ENCODE results near the gene OTOG.

OTOG gene

DNA sequence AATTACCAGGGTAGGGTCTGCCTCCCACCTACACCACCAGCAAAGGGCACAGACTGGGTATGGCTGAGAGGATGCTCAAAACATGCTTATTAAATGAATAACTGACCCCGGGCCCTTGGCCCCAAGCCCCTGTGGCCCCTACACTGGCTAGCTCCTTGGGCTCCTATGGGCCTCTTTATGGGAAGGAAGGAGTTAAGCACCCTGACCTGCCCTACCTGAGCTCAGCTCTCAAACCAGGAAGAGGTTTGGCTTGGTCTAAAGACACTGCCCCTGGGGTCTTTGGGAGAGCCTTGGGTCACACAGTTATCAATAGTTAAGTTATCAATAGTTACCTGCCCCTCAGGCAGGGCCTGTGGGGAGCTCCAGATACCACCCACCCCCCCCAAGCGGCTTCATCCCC is 4.0 kb upstream of the OTOG start:
- no peak for DNase-seq

GRCh38 chr11:17543574-17544180 is 3.4 kb upstream of the OTOG start:
- no peak for DNase-seq

- DNase-seq = no peak
Measured at GRCh38 chr11:17544181-17544622, 2.9 kb upstream of the OTOG start, which contains the start of gene USH1C. TSS of gene USH1C (minus strand) at chr11:17544416. CDS start at chr11:17544307, 109 bp downstream.

- no peak for DNase-seq
Measured at GRCh38 chr11:17546240-17546639, 819 bp upstream of the OTOG start.

DNA sequence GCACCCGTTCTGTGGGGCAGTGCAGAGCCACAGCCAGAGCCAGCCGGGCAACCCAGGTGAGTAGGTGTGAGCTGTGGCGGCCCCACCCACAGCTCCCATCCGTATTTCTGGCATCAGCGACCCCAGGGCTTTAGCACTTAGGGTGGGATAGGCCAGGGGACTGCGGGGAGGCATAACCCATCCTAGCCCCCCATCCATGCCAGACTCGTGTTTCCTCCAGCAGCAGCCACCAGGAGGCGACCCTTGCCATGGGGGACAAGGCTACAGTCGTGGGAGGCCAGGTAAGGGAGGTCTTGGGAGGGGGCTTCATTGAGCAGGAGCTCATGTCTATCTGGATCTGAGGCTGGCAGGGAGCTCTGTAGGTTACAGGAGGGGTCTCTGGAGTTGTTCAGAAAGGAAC is 873 bp downstream of the OTOG start:
- no peak for DNase-seq

- no peak for DNase-seq
Measured at GRCh38 chr11:17548444-17548843, 1.4 kb downstream of the OTOG start.

DNA sequence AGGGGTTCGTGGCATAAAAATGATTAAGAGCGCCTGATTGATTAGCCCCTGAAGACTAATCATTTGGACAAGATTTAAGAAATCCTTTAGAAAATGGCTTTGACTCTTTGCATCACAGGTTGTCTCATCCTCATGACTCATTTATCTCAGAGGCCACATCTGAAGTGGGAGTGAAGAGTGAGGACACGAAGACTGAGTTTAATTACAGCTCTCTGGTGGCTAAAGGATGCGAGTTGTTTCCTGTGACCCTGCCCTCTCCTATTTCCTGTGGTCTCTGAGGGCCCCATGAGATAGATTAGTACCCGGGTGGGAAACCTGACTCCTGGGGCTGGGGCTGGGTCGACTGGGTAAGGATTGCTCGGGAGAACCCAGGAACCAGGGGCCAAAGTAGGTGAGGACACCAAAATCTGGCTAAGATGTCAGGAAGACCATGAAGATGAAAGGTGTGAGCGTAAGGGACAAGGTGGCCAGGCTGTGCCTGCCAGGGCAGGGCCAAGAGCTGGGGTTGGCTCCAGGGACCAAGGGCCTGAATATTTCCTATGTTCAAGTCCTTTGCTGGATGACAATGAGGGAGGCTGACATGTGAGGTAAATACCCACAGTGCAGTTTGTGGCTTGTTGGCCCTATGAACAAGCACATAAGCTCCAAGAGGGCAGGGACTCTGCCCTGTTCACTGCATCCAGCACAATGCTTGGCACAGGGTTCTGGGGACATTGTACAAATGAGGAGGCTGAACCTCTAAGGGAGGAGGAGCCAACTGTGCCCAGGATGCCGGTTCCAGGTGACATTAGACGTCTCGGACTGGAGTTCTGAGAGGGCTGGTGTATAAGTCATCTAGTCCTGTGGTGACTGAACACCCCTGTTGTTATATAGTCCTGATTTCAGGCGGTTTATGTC is 3.6 kb downstream of the OTOG start:
- no peak for DNase-seq

DNA sequence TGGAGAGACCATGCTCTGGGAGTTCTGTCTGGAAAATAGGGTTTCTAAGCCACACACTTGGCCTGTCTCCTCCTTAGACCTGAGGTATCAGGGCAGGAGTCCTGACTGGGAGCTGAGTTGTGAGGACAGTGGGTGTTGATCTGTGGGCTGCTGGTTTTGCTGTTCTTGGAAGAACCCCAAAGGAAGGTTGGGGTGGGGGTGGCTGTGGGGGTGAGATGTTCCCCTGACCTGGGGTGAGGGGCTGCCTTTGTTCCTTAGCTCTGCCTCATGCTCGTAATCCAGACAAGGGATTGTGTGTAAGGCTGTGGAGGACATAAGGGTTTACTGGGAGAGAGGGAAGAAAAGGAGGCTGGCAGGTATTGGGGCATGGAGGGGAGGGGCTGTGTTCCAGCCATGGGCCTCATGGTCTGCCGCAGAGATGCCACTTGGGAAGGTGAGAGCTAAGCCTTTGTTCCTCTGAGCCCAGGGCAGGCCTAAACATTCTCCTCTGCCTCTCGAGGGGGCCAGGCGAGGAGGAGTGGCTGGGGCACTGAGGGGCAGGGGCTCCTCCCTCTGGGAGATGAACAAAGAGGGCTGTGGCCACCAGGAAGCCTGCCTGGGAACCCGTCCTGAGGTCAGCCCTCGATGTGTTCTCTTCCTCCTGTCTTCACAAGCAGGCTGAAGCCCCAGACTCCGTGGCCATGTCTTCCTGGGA is 4.4 kb downstream of the OTOG start:
- no peak for DNase-seq

DNA sequence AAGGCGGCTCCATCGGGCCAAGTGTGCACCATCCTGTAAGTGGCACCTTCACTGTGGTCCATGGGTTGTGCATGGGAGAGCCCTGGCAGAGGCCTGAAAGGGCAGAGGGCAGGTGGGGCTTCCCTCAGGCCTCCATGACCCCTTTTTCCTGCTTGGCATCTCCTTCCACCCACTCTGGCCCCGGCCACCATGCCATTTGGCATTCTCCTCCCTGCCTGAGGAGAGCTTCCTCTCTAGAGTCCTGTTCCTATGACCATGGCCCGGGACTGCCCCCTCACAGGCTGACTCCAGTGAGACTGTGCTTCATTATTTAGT is 4.9 kb downstream of the OTOG start:
- no peak for DNase-seq

DNA sequence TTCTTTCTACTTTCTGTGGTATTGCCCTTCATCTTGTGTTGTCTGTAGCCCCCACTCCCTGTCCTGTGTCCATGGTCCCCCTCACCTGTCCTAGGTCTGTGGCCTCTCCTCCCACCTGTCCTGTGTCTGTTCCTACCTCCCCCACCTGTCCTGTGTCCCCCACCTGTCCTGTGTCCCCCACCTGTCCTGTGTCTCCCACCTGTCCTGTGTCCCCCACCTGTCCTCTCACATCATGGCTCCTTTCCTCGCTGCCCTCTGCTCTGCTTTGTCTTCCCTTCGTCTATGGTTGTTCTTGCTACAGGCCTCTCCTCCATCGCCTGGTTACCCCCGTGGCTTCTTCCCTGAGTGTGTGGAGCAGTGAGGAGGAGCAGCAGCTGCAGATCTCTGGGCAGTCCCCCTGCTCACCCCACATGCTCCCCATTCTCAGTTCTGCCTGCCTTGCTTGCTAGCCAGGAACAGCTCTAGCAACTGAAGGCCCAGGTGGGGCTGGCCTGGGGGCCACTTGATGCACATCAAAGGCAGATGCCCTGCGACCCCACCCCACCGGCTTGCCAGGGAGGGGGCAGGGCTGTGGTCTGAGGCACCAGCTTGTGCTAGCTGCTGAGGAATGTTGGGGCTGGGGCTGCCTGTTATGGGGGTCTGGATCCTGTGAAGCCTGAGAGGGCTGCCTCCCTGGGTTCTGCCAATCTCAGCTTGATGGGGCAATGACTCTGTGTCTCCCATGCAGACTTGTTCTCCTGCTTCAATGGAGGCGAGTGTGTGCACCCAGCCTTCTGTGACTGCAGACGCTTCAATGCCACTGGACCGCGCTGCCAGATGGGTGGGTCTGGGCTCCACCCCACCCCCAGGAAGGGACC is 5.6 kb downstream of the OTOG start:
- DNase-seq = no peak

- DNase-seq = no peak
Measured at GRCh38 chr11:17553249-17553546, 6.1 kb downstream of the OTOG start.

- DNase-seq = no peak
Measured at GRCh38 chr11:17554487-17554886, 7.4 kb downstream of the OTOG start.

GRCh38 chr11:17556999-17557398 is 9.9 kb downstream of the OTOG start:
- DNase-seq = no peak

- no peak for DNase-seq
Measured at GRCh38 chr11:17558025-17558780, 11.1 kb downstream of the OTOG start.

GRCh38 chr11:17558916-17559315 is 11.9 kb downstream of the OTOG start:
- no peak for DNase-seq

DNA sequence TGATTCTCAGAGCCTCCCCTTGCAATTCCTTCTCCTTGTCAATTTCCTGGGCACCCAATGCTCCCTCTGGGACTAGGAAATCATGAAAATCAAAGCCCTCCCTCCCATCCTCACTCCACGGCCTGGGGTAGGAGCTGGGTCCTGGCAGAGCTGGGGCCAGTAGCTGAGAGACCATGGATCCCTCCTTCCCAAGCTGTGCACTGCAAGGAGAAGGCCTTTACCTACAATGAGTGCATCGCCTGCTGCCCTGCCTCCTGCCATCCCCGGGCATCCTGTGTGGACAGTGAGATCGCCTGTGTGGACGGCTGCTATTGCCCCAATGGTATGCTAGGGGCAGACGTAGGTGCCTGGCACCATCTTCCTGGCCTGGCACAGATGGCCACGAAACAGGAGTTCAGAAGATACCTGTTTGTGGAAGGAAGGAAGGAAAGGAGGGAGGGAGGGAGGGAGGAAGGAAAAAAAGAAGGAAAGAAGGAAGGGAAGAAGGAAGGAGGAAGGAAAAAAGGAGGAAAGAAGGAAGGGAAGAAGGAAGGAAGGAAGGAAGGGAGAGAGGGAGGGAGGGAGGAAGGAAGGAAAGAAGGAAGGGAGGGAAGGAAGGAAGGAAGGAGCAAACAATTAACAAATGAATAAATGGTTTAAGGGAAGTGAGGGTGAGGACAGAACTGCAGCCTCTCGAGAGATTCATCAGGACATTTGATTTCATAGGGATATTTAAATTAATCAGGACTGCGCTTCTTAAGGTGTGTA is 12.5 kb downstream of the OTOG start:
- DNase-seq = no peak

DNA sequence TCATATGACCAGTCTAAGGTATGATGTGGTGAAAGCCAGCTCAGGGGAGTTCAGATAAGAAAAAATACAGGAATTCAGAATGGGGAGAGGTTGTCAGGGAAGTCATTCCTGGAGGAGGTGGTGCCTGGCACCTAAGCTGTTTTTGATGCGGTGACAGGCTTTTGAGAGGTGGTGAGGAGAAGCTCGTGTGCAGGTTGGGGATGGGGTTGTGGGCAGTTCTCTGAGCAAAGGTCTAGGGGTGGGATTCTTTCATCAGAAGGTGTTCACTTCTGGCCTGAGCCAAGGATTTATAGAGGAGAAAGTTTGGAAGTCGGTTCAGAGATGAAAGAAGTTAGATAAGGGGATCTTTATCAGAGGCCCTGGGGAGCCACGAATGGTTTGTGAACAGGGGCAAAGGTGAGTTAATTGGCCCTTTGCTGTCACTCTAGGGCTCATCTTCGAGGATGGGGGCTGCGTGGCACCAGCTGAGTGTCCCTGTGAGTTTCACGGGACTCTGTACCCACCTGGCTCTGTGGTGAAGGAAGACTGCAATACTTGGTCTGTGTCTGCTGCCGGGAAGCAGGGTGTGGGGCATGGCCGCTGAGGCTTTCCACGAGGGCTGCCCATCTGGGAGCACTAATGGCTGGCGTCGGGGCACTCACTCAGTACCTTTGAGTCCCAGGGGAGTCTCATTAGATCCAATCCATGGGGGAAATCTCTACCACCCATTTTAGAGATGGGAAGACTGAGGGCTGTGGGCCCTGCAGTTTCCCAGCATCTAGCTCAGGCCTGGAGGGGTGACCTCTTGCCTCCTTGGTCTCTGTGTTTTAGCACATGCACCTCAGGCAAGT is 13.4 kb downstream of the OTOG start:
- no peak for DNase-seq

DNA sequence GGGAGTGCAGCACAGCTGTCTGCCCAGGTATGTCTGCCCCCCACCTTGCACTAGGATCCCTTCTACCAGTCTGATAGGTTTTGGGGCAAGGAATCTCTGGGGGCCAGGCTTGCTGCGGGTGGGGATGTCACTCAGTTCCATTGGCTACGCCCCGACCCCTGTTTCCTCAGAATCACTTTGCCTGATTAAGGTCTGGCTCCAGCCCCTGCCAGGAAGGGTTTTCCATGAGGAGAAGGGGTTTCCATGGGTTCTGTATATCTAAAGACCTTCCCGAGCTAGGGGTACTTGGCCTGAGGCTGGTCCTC is 14.0 kb downstream of the OTOG start:
- DNase-seq = no peak

- no peak for DNase-seq
Measured at GRCh38 chr11:17561526-17561925, 14.5 kb downstream of the OTOG start.

GRCh38 chr11:17563231-17563646 is 16.2 kb downstream of the OTOG start:
- no peak for DNase-seq
